ENCODE measurements around the gene ZYG11B.

DNA sequence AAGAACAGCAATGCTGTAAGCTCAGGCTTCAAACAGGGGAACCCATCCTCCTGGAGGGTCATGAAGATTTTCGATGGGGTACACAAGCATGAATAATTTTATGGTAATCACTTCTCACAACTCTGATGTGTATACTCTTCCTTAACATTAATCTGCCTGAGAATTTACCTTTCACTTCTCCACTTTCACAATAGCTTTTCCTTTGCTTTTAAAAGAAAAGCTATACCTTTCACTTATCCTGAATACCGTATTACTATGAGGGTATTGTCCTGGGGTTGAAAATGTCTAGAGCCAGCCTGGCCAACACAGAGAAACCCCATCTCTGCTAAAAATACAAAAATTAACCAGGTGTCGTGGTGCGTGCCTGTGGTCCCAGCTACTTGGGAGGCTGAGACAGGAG is 12.7 kb upstream of the ZYG11B start:
- TF ChIP-seq, protein P1, sequence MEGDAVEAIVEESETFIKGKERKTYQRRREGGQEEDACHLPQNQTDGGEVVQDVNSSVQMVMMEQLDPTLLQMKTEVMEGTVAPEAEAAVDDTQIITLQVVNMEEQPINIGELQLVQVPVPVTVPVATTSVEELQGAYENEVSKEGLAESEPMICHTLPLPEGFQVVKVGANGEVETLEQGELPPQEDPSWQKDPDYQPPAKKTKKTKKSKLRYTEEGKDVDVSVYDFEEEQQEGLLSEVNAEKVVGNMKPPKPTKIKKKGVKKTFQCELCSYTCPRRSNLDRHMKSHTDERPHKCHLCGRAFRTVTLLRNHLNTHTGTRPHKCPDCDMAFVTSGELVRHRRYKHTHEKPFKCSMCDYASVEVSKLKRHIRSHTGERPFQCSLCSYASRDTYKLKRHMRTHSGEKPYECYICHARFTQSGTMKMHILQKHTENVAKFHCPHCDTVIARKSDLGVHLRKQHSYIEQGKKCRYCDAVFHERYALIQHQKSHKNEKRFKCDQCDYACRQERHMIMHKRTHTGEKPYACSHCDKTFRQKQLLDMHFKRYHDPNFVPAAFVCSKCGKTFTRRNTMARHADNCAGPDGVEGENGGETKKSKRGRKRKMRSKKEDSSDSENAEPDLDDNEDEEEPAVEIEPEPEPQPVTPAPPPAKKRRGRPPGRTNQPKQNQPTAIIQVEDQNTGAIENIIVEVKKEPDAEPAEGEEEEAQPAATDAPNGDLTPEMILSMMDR (IDR thresholded peaks at IDR 0.05), result no peak
- no peak for TF ChIP-seq POLR2A (IDR thresholded peaks at IDR 0.05)
